CD4-positive, CD25-positive, alpha-beta regulatory T cell (primary cell): ENCODE data around the gene PSMD12. TPM values are rescaled to one million over a fixed set of nuclear protein-coding genes. Genes with fewer than 3 reads are reported as not detected.
A peak's percentile ranks its signal among the peaks of the same experiment; 100 is the strongest.

Experiments
- ATAC-seq, 2 donors: fragments of 150-1000 bp; cut with Tn5 transposase; one replicate each; pipeline ENCODE4 v1.10.0; 2021; ENCODE audit warnings: low read depth in 2 of 2, moderate number of reproducible peaks in 2 of 2, moderate library complexity in 1 of 2
- DNase-seq, 3 donors: peaks; one replicate each; pipeline versions ENCODE4 v3.0.0 to v3.0.0-alpha.2; 2012 to 2022; ENCODE audit warnings: mixed read lengths in 1 of 3
- H3K27ac ChIP-seq: one replicate; pipeline ENCODE4 v1.7.0; 2013; ENCODE audit warnings: mild to moderate bottlenecking, low read length; ENCODE audit not compliant: insufficient read depth, poor library complexity, severe bottlenecking
- H3K27me3 ChIP-seq: one replicate; pipeline ENCODE4 v1.7.0; 2013; ENCODE audit warnings: low read length; ENCODE audit not compliant: control insufficient read depth, insufficient read depth
- H3K36me3 ChIP-seq: one replicate; pipeline ENCODE4 v1.7.0; 2013; ENCODE audit warnings: mild to moderate bottlenecking, low read length, moderate library complexity; ENCODE audit not compliant: control insufficient read depth, insufficient read depth
- H3K4me1 ChIP-seq: 2 replicates; pipeline ENCODE4 v1.7.0; 2013; ENCODE audit warnings: mild to moderate bottlenecking, low read length; ENCODE audit not compliant: insufficient read depth, control insufficient read depth, poor library complexity, severe bottlenecking
- H3K4me3 ChIP-seq: one replicate; pipeline ENCODE4 v1.7.0; 2013; ENCODE audit warnings: low read depth, mild to moderate bottlenecking, low read length, moderate library complexity
- H3K9me3 ChIP-seq, 2 experiments: 1 replicate in 1 of 2; 2 replicates in 1 of 2; pipeline ENCODE4 v1.7.0; 2013; ENCODE audit warnings: low read length in 2 of 2, mild to moderate bottlenecking in 1 of 2, moderate library complexity in 1 of 2; ENCODE audit not compliant: control insufficient read depth in 2 of 2
- H3K27ac Mint-ChIP-seq, 3 donors: one replicate each; pipeline ENCODE4 v1.8.0; 2020 to 2022; ENCODE audit warnings: mild to moderate bottlenecking in 3 of 3, mixed read lengths in 3 of 3, moderate library complexity in 2 of 3
- H3K27me3 Mint-ChIP-seq: one replicate; pipeline ENCODE4 v1.8.0; 2022; ENCODE audit warnings: mild to moderate bottlenecking, mixed read lengths
- H3K36me3 Mint-ChIP-seq: one replicate; pipeline ENCODE4 v1.8.0; 2020; ENCODE audit warnings: mixed read lengths
- H3K4me1 Mint-ChIP-seq, 4 donors: one replicate each; pipeline ENCODE4 v1.8.0; 2020 to 2022; ENCODE audit warnings: mixed read lengths in 4 of 4, mild to moderate bottlenecking in 1 of 4
- H3K4me3 Mint-ChIP-seq, 4 donors: one replicate each; pipeline ENCODE4 v1.8.0; 2020 to 2022; ENCODE audit warnings: mild to moderate bottlenecking in 4 of 4, mixed read lengths in 4 of 4, moderate library complexity in 3 of 4
- H3K9me3 Mint-ChIP-seq, 7 donors: one replicate each; pipeline ENCODE4 v1.8.0; 2020 to 2022; ENCODE audit warnings: mixed read lengths in 7 of 7, mild to moderate bottlenecking in 3 of 7, moderate library complexity in 2 of 7
- polyA plus RNA-seq, 4 donors: library from polyadenylated mRNA; unstranded; fragments of 300-500 nt; fragmentation: Illumina TruSeq; gene quantifications; one replicate each; pipeline ENCODE4 v1.2.3, GENCODE V29; 2021
- total RNA-seq: library from RNA; stranded (reverse); gene quantifications from one replicate; pipeline ENCODE4 v1.2.3, GENCODE V29; 2022

PSMD12 gene
- total RNA-seq: 44.2 TPM
- 10 to 100 TPM; 31.7 to 42.7 (median 37.0) TPM for polyA plus RNA-seq

DNA sequence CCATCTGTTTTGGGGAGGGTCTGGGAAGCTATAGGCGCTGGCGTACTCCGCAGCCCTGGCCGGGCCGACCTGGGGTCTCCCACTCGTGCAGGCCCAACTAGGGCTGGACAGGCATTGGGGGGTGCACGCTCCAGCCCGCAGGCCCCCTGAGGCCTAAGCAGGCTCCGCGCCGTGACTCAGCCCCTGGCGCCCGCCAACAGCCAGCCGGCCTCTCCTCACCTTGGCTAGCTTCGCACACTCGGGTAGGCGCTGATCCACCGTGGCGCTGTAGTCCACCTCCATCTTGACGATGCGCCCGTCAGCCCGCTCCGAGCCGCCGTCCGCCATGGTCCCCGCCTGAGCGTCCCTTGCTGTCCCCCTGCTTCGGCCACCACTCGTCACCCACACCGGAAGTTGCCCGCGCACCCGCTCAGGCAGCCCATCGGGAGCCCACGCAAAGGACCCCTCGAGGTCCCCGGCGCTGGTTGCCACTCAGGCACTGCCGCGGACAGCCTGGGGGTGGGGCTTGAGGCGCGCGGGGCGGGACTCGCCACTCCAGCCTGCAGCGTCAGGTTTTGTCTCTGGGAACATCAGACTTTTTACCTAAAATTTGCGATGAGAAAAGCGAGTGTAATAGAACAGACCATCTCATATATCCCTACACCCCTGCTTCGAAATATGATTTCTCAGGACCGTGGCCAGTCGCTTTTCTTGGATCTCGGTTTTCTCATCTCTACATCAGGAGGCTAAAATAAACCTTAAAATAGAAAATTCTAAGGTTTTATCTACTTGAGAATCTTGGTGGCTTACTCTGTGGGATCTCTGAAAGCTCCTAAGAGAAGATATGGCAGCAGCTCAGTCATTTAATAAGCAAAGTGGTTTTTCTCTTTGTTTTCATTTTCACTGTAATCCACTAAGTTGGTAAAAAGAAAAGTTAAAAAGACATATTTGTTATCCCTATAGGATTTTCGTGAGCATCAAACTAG lies at the start of gene PSMD12:
PSMD12 (minus strand) TSS at position 385 of the 965 bp plus-strand sequence; CDS start at position 327, 58 bp downstream.
- peak; percentile 89 to 94 (median 93) for DNase-seq
- peaks cover 12% of the 10 kb centered on the region for H3K36me3 Mint-ChIP-seq
- peak; percentile 97 to 98 for ATAC-seq
- peaks cover 27 to 52% (median 40%) of the 10 kb centered on the region in 4 donors for H3K4me1 Mint-ChIP-seq
- H3K36me3 ChIP-seq: peaks cover 6% of the 10 kb centered on the region
- peak within 1 kb of the TSS; percentile 88 for H3K27ac ChIP-seq
- peak within 1 kb of the TSS; percentile 92 for H3K4me3 ChIP-seq
- no peaks in the 10 kb centered on the region for H3K9me3 ChIP-seq
- H3K4me3 Mint-ChIP-seq: peak within 1 kb of the TSS; percentile 95 to 97 (median 95)
- peak within 1 kb of the TSS; percentile 93 to 97 (median 94) for H3K27ac Mint-ChIP-seq
- H3K9me3 Mint-ChIP-seq: no peaks in the 10 kb centered on the region
- peaks cover 41% of the 10 kb centered on the region for H3K4me1 ChIP-seq
- no peaks in the 10 kb centered on the region for H3K27me3 Mint-ChIP-seq
- no peaks in the 10 kb centered on the region for H3K27me3 ChIP-seq

DNA sequence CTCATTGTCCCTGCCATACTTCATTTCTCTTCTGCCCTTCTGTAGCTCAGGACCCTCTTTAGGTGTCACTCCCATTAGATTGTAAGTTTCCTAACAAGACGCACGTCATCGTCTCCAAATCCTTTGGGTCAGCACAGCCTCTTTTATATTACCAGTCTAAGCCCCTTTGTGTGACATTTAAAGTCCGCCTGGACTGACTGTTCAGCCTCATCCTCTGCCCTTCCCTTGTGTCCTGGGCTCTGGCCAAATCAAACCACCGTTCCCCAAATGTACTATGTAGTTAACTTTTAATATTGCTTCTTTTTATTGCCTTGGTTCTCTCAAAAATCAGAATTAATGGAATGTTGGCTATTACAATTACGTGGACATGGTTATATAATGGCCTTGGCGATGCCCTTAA lies 48.9 kb upstream of the PSMD12 start:
- DNase-seq (no peak), ATAC-seq (no peak)
- Mint-ChIP-seq H3K27me3 (no peaks in the 10 kb centered on the region), H3K36me3 (no peaks in the 10 kb centered on the region), H3K27ac (peak overlapping the region in 2 of 3 donors; percentile 5 to 72), H3K4me3 (no peak overlapping the region), H3K4me1 (peaks cover 8 to 53% (median 26%) of the 10 kb centered on the region in 4 donors), H3K9me3 (peaks cover 0 to 8% (median 0%) of the 10 kb centered on the region in 7 donors)
- Histone ChIP-seq H3K9me3 (peaks cover 0 to 7% of the 10 kb centered on the region in 2 experiments), H3K4me3 (no peak overlapping the region), H3K36me3 (no peaks in the 10 kb centered on the region), H3K27me3 (no peaks in the 10 kb centered on the region), H3K27ac (no peak overlapping the region), H3K4me1 (peaks cover 7% of the 10 kb centered on the region)

DNA sequence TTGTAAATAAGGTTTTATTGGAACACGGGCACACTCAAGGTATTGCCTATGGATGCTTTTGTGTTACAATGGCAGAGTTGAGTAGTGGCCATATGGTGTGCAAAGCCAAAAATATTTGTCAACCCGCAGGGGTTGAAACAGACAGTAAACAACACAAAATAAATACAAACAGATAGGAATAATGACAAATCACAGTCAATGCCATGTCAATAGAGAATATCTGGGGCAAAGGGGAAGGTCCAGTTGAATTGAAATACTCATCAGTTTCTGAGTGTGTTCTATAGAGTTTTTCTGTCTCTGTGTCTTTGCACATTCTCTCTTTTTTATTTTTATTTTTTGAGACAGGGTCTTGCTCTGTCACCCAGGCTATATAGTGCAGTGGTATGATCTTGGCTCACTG lies 48.2 kb upstream of the PSMD12 start:
- Histone ChIP-seq H3K27me3 (no peaks in the 10 kb centered on the region), H3K4me3 (no peak overlapping the region), H3K9me3 (peaks cover 0 to 7% of the 10 kb centered on the region in 2 experiments), H3K4me1 (no peaks in the 10 kb centered on the region), H3K36me3 (no peaks in the 10 kb centered on the region), H3K27ac (no peak overlapping the region)
- H3K27ac Mint-ChIP-seq: peak overlapping the region in 1 of 3 donors; percentile 72
- peaks cover 8 to 49% (median 23%) of the 10 kb centered on the region in 4 donors for H3K4me1 Mint-ChIP-seq
- no peaks in the 10 kb centered on the region for H3K36me3 Mint-ChIP-seq
- no peak overlapping the region for H3K4me3 Mint-ChIP-seq
- DNase-seq: no peak
- ATAC-seq: no peak
- H3K27me3 Mint-ChIP-seq: no peaks in the 10 kb centered on the region
- peaks cover 0 to 8% (median 0%) of the 10 kb centered on the region in 7 donors for H3K9me3 Mint-ChIP-seq

DNA sequence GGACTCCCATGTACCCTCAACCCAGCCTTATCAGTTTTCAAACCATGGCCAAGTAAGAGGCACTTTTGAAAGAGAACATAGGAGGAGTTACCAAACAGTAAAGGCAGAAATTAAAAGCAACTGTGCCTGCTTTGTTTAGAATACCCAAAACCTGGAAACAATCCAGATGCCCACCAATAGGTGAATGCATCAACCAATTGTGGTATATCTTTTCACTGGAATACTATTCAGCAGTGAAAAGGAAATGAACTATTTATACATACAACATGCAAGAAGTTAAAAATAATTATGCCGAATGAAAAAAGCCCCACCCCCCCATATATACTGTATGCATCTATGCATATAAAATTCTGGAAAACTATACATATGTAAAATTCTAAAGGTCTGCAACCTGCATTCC lies 47.8 kb upstream of the PSMD12 start:
- Mint-ChIP-seq H3K4me3 (no peak overlapping the region), H3K27me3 (no peaks in the 10 kb centered on the region), H3K9me3 (peaks cover 0 to 8% (median 0%) of the 10 kb centered on the region in 7 donors), H3K27ac (no peak overlapping the region), H3K4me1 (peaks cover 8 to 44% (median 22%) of the 10 kb centered on the region in 4 donors), H3K36me3 (no peaks in the 10 kb centered on the region)
- Histone ChIP-seq H3K27ac (no peak overlapping the region), H3K36me3 (no peaks in the 10 kb centered on the region), H3K4me3 (no peak overlapping the region), H3K27me3 (no peaks in the 10 kb centered on the region), H3K9me3 (peaks cover 0 to 7% of the 10 kb centered on the region in 2 experiments), H3K4me1 (no peaks in the 10 kb centered on the region)
- ATAC-seq (no peak), DNase-seq (no peak)

DNA sequence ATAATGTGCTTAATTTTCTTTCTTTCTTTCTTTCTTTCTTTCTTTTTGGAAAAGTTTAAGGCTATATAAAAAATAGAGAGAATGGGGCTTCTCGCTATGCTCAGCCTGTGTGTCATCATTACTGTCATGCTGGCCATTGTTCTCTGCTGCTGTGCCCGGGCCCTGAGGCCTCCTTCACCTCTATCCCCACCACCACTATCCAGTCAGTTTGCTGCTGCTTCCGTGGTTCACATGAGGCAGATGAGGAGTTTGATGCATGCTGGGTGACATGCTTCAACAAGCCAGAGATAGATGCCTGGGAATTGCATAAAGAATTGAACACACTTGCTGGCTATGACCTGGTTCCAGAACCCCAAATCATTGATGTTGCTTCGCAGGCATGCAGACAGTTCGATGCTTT lies 47.0 kb upstream of the PSMD12 start:
- no peaks in the 10 kb centered on the region for H3K4me1 ChIP-seq
- no peak overlapping the region for H3K4me3 ChIP-seq
- Mint-ChIP-seq H3K27ac (no peak overlapping the region), H3K36me3 (peaks cover 4% of the 10 kb centered on the region), H3K27me3 (no peaks in the 10 kb centered on the region), H3K4me3 (no peak overlapping the region), H3K4me1 (peaks cover 8 to 45% (median 24%) of the 10 kb centered on the region in 4 donors), H3K9me3 (peaks cover 0 to 8% (median 0%) of the 10 kb centered on the region in 7 donors)
- H3K27ac ChIP-seq: no peak overlapping the region
- no peaks in the 10 kb centered on the region for H3K27me3 ChIP-seq
- H3K36me3 ChIP-seq: no peaks in the 10 kb centered on the region
- DNase-seq: no peak
- peaks cover 0 to 7% of the 10 kb centered on the region in 2 experiments for H3K9me3 ChIP-seq
- ATAC-seq: no peak

DNA sequence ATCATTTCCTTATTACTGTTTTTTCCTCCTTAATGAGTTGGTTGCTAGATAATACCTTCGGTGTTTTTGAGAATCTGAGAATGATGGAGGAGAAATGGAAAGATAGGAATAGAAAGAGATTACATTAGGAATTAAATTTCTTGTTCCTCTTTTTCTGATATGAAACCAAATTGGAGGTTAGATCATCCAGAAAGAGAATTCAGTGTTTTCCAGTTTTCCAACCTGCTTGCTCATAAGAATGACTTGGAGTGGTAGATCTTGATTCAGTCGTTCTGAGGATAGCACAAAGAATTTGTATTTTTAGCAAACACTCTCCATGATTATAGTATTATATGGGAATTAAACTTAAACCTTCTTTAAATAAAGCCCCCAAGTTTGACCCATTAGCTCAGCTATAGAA lies 46.6 kb upstream of the PSMD12 start:
- Mint-ChIP-seq H3K36me3 (peaks cover 4% of the 10 kb centered on the region), H3K27ac (peak overlapping the region; percentile 8 to 68 (median 45)), H3K4me1 (peaks cover 8 to 42% (median 21%) of the 10 kb centered on the region in 4 donors), H3K4me3 (no peak overlapping the region), H3K27me3 (no peaks in the 10 kb centered on the region), H3K9me3 (peaks cover 0 to 8% (median 0%) of the 10 kb centered on the region in 7 donors)
- no peaks in the 10 kb centered on the region for H3K36me3 ChIP-seq
- H3K27ac ChIP-seq: no peak overlapping the region
- no peaks in the 10 kb centered on the region for H3K27me3 ChIP-seq
- DNase-seq (no peak), ATAC-seq (no peak)
- H3K4me1 ChIP-seq: no peaks in the 10 kb centered on the region
- H3K4me3 ChIP-seq: no peak overlapping the region
- H3K9me3 ChIP-seq: peaks cover 0 to 7% of the 10 kb centered on the region in 2 experiments

DNA sequence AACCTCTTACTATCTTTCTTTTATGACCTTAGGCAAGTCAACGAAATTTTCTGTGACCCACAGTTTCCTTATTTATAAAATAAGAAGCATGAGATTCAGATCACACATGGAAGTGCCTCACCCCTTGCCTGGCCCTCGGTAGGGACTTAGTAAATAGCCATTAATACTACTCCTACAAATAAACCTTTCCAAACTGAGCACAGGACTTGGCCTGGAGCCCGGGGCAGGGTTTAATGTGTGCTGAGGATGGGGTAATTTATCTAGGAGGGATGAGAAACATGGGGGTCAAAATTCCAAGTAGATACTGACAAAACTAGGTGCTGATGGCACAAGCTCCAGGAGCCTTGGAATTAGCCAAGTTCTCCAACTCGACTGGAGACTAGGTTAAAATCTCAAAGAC lies 45.7 kb upstream of the PSMD12 start:
- no peak overlapping the region for H3K4me3 ChIP-seq
- no peaks in the 10 kb centered on the region for H3K27me3 Mint-ChIP-seq
- H3K4me1 Mint-ChIP-seq: peaks cover 8 to 44% (median 22%) of the 10 kb centered on the region in 4 donors
- peaks cover 4% of the 10 kb centered on the region for H3K36me3 Mint-ChIP-seq
- H3K27ac Mint-ChIP-seq: peak overlapping the region in 2 of 3 donors; percentile 69 to 70
- DNase-seq (no peak), ATAC-seq (no peak)
- no peaks in the 10 kb centered on the region for H3K4me1 ChIP-seq
- H3K36me3 ChIP-seq: no peaks in the 10 kb centered on the region
- H3K4me3 Mint-ChIP-seq: no peak overlapping the region
- no peak overlapping the region for H3K27ac ChIP-seq
- H3K27me3 ChIP-seq: no peaks in the 10 kb centered on the region
- peaks cover 0 to 7% of the 10 kb centered on the region in 2 experiments for H3K9me3 ChIP-seq
- H3K9me3 Mint-ChIP-seq: peaks cover 0 to 8% (median 0%) of the 10 kb centered on the region in 7 donors
